ENCODE results near the gene CCDC154.

The CCDC154 gene

DNA sequence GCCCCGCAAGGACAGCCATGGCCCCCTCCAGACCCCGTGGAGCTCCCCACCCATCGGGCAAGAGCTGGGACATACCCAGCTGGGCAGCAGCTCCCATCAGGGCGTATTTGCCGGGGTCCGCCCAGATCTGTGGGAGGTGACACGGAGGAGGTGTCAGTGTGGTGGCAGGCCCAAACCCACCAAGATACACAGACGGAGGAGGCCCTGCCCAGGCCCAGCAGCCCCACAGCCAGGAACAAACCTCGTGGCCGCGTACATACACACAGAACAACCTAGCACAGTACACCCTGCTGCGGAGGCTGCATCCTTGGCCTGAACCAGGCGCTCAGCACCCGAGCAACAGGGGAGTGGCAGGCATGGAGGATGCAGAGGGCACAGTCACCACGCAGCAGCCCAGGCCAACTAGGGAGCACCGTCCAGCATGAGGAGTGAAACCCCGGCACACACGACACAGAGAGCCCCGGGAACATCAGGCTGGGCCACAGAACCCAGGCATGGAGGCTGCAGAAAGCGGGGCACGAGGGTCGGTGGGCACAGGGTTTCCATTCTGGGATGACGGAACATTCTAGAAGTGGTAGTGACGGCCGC is 4.9 kb upstream of the CCDC154 start:
- TF ChIP-seq, protein P1, sequence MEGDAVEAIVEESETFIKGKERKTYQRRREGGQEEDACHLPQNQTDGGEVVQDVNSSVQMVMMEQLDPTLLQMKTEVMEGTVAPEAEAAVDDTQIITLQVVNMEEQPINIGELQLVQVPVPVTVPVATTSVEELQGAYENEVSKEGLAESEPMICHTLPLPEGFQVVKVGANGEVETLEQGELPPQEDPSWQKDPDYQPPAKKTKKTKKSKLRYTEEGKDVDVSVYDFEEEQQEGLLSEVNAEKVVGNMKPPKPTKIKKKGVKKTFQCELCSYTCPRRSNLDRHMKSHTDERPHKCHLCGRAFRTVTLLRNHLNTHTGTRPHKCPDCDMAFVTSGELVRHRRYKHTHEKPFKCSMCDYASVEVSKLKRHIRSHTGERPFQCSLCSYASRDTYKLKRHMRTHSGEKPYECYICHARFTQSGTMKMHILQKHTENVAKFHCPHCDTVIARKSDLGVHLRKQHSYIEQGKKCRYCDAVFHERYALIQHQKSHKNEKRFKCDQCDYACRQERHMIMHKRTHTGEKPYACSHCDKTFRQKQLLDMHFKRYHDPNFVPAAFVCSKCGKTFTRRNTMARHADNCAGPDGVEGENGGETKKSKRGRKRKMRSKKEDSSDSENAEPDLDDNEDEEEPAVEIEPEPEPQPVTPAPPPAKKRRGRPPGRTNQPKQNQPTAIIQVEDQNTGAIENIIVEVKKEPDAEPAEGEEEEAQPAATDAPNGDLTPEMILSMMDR (IDR thresholded peaks at IDR 0.05; ENCODE audit: control insufficient read depth, insufficient read depth, low read depth, low read length, missing control alignments) = no peak
- no peak overlapping the region for H3K4me3 ChIP-seq (ENCODE audit: control insufficient read depth, low read depth, low read length)
- DNase-seq (ENCODE audit: low read depth) = no peak

DNA sequence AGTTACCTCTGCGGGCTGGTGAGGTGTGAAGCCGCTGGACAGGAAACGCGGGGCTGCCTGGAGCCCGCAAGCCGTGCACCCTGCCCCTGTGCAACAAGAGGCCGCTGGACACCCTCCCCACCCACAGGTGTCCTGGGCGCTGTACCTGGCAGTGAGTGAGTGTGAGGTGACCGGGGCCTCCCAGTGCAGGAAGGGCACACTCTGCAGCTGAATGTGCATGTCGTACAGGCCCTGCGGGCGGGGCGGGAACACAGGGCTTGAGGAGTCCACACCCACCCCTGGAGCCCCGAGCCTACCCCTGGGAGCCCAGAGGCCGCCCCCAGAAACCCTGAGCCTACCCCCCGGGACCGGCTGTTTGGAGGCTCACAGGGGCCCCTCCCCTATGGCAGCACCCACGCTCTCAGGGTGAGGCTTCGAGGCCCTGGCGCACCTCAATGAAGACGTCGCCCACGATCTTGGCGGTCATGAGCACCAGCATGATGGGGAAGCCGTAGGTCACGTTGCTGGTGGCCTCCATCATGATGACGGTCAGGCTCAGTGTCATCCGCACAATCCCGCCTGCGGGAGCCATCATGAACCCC is 4.3 kb upstream of the CCDC154 start:
- no peak for DNase-seq (ENCODE audit: low read depth)
- TF ChIP-seq, protein P1 (IDR thresholded peaks at IDR 0.05; ENCODE audit: control insufficient read depth, insufficient read depth, low read depth, low read length, missing control alignments) = no peak
- no peak overlapping the region for H3K4me3 ChIP-seq (ENCODE audit: control insufficient read depth, low read depth, low read length)

DNA sequence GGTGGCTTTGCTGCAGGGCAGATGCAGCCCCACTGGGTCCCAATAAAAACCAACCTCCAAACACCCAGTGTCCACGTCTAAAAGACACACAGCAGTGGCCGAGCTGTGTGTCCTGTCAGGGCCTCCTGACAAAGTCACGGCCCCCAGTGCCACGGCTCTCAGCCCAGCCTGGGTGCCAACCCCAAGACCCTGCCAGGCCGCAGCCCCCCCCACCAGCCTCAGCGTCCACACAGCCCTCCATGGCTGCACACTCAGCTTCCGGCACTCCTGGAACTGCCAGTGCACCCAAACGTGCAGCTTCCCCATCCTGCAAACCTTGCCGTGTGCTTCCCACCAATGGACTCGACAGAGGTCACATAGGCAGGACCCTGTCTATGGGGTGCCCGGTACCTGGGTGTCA is 3.6 kb upstream of the CCDC154 start:
- DNase-seq (ENCODE audit: low read depth) = no peak
- TF ChIP-seq, protein P1 (IDR thresholded peaks at IDR 0.05; ENCODE audit: control insufficient read depth, insufficient read depth, low read depth, low read length, missing control alignments) = no peak
- H3K4me3 ChIP-seq (ENCODE audit: control insufficient read depth, low read depth, low read length) = no peak overlapping the region

DNA sequence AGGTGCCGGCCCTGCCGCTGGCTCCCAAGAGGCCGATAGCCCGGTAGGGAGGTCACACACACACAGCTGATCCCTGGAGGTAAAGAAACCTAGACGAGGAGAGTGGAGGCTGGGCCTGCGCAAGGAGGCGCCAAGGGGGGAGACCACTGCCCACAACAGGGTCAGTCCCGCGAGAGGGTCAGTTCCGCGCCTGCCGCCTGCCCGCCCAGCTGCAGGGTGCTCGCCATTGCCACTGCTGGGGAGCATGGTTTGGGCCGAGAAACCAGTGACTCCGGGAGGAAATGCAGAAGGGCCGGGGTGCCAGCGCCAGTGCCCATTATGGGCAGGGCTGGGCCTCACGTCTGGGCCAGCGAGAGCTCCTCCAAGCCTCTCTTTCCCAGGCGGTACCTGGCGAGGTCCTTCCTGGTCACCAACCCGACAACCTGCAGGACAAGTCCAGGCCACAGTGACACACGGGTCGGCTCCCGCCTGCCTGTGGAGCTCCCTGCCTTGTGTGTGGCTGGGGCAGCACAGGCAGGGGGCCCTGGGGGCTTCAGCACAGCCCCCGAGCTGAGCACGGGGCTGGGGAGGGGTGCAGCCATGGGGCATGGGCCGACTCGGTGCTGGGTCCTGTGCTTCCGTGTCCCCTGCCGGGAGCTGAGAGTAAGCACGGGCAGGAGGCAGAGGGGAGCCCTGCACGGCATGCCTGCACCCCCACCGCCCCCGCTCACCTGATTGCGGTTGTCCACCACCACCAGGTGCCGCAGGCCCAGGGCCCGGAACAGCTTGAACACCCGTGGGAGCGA is 2.1 kb upstream of the CCDC154 start:
- H3K4me3 ChIP-seq (ENCODE audit: control insufficient read depth, low read depth, low read length) = no peak overlapping the region
- no peak for DNase-seq (ENCODE audit: low read depth)
- TF ChIP-seq, protein P1 (IDR thresholded peaks at IDR 0.05; ENCODE audit: control insufficient read depth, insufficient read depth, low read depth, low read length, missing control alignments) = no peak

DNA sequence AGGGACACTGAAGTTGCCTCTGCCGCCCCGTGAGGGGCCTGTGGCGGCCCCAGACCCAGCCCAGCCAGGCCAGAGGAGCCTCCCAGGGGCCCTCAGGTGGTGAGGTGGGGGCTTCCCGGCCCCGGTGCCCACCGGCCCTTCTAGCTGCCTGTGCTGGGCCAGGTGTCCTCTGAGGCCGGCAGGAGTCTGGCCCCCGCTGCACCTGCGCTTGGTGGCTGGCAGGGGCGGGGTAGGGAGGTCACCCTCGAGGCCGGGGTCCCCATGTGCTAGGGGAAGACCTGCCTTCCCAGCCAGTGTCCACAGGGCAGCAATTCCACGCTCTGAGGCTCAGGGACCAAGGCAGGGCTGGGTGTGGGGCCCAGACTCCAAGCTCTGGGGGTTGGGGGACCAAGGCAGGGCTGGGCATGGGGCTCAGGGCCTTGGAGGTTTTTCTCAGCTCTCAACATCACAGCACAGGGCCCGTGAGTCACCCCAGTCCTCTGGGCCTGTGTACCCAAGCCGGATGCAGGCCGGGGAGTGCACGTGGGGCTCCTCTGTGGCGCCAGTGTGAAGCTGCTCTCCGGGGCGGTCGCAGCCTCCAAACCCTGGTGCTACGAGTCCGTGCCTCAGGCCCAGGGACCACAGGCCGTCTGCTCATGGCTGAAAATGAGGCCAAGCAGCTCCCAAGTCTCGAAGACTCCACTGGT is 1.3 kb upstream of the CCDC154 start:
- TF ChIP-seq, protein P1 (IDR thresholded peaks at IDR 0.05; ENCODE audit: control insufficient read depth, insufficient read depth, low read depth, low read length, missing control alignments) = no peak
- DNase-seq (ENCODE audit: low read depth) = no peak
- no peak overlapping the region for H3K4me3 ChIP-seq (ENCODE audit: control insufficient read depth, low read depth, low read length)

DNA sequence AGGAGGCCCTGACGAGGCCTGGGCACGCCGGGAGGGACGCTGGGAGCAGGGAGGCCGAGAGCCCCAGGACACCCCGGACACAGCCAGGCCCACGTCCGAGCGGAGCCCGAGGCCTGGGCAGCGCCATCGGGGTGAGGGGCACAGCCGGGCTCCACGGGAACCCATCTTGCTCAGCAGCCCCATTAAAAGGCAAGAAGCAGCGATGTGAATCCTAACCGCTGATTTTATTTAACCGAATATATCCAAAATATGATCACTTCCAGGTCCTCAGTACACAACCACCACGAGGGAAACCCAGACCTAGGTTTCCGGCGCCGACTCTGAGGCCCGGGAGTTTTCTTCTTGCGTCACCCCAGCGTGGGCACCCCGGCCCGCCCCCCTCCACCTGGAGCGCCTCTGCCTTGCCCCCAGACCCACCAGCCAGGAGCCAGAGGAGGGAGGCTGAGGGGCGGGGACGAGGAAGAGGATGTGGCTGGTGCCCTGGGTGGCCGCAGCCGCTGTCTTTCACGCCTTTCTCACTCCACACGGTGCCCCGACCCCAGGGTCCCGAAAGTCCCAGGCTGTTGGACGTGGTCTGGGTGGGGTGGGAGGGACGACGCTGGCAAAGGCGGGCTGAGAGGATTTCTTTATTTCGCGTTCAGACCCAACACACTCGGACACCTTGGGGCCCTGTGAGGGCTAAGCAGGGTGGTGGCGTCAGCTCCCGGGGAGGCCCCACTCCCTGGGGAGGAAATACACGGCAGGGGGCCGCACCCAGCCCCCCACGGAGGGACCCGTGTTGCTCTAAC is 568 bp upstream of the CCDC154 start:
- no peak for DNase-seq (ENCODE audit: low read depth)
- no peak overlapping the region for H3K4me3 ChIP-seq (ENCODE audit: control insufficient read depth, low read depth, low read length)
- TF ChIP-seq, protein P1 (IDR thresholded peaks at IDR 0.05; ENCODE audit: control insufficient read depth, insufficient read depth, low read depth, low read length, missing control alignments) = no peak
